Hindlimb muscle (tissue), 1 donor: ENCODE measurements around the gene HECW1. TPM values are rescaled to one million over a fixed set of nuclear protein-coding genes. Genes with fewer than 3 reads are reported as not detected.
"Not testable (repeated sequence)": the region's sequence is repeated elsewhere in the genome, so short reads cannot be mapped to it uniquely, and the experiment has no call there.

ENCODE experiments used
- DNase-seq: peaks from one replicate; pipeline ENCODE4 v3.0.0-alpha.2; 2013
- polyA plus RNA-seq: library from polyadenylated mRNA; unstranded; fragments of 120-200 nt; gene quantifications from one replicate; pipeline ENCODE4 v1.2.1, GENCODE V29; 2013; ENCODE audit not compliant: insufficient read length

HECW1 gene
- polyA plus RNA-seq, 1 donor: 0.14 TPM

DNA sequence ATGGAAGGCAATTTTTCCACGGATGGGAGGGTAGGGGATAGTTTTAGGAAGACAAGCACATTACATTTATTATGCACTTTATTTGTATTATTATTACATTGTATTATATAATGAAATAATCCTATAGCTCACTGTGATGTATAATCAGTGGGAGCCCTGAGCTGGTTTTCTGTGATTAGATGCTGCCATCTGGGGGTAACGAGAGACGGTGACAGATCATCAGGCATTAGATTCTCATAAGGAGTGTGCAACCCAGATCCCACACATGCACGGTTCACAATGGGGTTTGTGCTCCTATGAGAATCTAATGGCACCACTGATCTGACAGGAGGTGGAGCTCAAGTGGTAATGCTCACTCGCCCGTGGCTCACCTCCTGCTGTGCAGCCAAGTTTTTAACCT lies 366.6 kb downstream of the HECW1 start:
- no peak for DNase-seq

DNA sequence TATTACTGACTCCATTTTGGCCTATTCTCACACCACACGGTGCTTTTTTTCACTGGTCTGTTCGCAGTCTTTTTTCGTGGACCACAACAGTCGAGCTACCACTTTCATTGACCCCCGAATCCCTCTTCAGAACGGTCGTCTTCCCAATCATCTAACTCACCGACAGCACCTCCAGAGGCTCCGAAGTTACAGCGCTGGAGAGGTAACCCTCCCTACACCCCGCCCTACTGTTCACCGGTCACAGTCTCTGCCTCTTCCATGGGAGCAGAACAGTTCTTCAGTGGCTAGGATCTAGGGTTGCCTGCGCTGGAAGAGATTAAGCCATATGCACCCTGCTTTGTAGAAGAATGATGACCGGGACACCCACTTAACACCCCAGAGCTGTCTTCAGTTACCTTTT lies 367.1 kb downstream of the HECW1 start:
- no peak for DNase-seq

DNA sequence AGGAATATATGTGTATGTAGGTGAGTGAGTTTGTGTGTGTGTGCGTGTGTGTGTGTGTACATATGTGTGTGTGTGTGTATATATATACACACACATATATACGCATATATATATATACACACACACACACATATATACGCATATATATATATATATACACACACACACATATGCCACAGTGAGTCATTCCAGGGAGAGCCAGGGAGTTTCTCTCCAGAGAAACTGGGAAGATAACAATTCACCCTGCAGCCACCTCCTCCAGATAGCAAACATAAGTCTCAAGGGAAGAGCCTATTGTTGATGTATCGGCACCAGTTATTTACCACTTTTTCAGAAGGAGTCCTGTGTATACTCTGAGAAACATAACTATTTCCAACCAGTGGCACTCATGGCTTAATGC lies 368.1 kb downstream of the HECW1 start:
- no peak for DNase-seq

DNA sequence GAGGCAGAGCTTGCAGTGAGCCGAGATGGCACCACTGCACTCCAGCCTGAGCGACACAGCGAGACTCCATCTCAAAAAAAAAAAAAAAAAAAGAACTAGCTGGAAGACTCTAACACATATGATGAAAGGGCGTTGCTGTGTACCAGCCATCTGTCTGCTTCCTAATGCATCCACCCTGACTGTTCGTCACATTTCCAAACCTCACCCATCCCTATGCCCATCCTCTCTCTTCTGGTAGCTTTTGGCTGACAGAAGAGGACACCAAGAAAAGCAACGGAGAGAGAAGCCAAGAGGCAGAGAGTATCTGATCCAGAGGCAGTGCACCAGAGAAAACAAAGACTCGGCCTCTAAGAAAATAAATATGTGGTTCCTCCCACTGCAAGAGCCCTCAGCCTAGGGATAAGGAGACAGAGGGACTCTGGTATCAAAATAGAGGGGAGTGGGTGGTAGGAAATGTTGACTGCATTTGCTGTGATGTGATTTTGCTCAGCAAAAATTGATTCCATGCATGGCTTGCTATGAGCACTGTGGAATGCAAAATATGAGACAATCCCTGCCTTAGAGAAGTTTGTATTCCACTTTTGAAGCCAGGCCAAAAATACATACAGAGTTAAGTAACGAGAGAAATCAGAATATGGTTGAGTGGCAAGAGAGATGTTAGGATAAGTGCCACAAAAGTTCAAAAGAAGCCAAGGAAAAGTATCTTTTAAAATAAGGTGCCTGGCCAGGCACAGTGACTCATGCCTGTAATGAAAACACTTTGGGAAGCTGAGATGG lies 369.6 kb downstream of the HECW1 start:
- DNase-seq: no peak

DNA sequence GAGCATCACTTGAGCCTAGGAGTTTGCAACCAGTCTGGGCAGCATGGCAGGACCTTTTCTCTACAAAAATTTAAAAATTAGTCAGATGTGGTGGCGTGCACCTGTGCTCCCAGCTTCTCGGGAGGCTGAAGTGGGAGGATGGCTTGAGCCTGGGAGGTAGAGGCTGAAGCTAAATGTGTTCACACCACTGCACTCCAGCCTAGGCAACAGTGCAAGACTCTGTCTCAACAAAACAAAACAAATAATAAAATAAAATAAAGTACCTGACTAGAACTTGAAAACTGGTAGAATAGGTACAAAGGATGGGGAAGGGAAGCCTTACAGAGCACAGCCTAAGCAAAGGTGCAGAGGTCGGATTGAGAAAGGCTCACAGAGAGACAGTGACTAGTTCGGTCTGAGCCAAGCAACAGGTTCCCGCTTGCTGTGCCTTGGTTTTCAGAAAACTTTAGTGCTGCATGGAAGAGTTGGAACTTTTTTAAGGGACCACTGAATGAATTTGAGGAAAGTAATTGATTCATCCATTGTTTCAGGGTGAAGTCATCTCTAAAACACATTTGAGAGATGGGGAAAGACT lies 370.3 kb downstream of the HECW1 start:
- no peak for DNase-seq

DNA sequence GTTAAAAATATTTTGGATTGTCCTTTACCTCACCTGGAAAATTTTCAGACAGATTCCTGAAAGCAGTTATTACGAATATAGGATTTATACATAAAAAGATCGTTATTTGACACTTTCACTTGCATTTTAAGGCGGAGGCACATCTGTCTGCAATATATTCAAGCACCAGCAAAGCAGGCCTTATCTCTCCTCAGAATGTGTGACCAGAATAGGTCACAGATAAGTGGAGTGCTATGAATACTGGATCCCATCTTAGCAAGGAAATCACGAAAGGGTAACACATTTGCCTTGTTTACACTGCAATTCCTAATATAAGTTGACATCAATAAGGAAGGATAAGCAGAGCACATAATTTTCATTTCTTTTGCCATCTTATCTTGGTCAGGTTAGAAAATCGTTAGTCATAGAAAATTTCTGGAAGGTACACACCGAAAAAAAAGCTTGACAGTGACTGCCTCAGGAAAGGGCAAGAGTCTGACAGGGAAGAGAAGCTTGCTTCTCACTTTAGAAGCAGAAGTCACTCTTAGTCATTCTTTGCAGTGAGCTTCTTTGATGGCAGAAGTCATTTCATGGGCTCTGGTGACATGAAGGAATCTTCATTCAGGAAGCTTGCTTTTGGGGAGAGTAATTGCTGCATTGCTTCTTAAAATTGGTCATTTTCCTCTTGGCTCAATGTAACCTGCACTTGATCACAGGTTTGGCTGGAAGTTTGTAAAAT lies 372.4 kb downstream of the HECW1 start:
- no peak for DNase-seq

DNA sequence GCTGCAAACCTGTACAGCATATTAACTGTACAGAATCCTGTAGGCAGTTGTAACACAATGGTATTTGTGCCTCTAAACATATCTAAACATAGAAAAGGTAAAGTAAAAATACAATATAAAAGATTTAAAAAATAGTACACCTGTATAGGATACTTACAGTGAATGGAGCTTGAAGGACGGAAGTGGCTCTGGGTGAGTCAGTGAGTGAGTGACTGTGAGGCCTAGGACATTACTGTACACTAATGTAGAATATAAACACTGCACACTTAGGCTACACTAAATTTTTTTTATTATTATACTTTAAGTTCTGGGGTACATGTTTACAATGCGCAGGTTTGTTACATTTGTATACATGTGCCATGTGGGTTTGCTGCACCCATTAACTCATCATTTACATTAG lies 373.1 kb downstream of the HECW1 start:
- no peak for DNase-seq

DNA sequence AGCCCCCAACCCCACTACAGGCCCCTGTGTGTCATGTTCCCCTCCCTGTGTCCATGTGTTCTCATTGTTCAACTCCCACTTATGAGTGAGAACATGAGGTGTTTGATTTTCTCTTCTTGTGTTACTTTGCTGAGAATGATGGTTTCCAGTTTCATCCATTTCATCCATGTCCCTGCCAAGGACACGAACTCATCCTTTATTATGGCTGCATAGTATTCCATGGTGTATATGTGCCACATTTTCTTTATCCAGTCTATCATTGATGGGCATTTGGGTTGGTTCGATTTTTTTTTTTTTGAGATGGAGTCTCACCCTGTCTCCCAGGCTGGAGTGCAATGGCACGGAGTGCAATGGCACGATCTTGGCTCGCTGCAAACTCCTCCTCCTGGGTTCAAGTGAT lies 373.6 kb downstream of the HECW1 start:
- DNase-seq: not testable (repeated sequence)

DNA sequence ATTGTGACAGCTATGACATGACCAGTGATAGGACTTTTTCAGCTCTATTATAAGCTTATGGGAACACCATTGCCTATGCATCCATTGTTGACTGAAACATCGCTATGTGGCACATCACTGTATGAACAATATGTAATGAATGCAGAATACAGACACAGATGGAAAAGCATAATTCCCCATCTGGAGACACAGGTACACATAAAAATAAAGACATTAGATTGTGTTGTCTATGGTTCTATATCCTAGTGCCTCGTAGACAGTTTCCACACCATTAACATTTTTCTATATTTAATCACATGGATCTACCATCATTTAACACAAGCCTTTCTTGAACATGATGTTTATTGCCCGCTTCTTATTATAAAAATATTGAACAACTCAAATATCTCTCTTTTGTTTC lies 374.2 kb downstream of the HECW1 start:
- no peak for DNase-seq

DNA sequence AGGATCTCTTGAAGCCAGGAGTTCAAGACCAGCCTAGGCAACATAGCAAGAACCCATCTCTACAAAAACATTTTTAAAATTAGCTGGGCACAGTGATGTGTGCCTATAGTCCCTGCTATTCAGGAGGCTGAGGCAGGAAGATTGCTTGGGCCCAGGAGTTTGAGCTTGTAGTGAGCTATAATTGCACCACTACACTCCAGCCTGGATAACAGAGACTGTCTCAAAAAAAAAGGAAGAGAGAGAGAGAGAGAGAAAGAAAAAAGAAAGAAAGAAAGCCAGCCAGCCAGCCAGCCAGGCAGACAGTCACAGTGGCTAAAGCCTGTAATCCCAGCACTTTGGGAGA lies 375.3 kb downstream of the HECW1 start:
- no peak for DNase-seq

DNA sequence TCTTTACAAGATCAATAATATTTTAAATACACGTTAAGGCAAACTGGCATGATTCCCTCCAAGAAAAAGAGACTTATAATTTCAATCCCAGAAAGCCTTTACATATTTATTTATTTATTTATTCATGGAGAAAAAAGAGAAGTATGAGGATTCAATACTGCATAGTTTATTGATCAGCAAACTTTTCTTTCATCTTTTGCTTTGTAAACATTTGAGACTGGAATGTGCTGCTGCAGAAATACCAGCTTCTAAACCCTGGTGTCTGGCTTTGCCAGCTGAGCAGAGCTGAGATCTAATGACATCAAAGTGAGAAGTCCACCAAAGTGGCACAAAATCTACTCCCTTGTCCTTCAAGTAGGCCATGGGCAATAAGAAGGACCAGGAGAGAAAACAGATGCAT lies 376.8 kb downstream of the HECW1 start:
- DNase-seq: no peak

DNA sequence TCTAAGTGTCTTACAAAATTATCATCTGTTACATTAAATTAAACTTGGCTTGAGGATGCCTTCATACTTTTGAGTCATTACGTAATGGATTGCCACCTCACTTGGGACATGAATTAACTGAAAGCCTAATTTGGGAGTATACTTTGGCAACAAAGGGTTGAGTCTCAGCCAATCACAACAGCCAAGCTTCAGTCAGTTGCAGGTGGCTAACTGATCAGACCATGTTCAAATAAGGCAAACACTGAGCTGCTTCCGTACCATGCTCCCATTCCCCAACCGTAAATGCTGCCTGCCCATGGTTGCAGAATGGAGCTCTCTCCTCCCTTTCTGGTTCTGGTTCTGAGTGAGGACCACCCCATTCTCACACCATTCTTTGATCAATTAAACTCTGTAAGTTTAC lies 377.6 kb downstream of the HECW1 start:
- DNase-seq: no peak

DNA sequence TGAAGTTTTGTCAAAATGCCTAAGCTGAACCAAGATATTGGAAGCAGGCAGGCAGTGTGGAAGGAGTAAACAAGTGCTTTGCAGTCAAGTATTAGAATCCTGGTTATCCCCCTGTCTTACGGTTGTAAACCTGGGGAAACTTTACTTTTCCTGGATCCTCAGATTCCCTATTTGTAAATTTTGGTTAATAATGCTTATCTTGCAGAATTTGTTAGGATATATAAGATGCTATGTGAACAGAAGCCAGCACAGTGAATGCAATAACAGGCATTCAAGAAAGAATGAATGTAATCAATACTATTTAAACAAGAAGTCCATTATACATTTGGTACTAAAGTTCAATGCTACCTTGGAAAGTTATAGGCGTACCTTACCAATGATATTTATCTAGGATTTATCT lies 378.7 kb downstream of the HECW1 start:
- DNase-seq: no peak

DNA sequence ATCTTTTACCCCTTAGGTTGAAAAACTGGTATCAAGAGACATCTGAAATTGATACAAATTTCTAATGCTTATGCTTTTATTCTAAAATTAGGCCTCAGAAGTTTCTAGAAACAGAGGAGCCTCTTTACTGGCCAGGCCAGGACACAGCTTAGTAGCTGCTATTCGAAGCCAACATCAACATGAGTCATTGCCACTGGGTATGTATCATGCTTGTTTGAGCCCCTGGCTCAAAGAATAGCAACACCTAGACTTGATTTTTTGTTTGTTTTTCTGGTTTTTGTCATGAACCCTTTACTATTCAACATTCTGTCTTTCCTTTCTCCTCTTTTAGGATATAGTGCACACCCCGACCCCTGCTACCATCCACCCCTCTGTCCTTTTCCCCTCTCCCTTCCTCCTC lies 379.5 kb downstream of the HECW1 start:
- DNase-seq: no peak

DNA sequence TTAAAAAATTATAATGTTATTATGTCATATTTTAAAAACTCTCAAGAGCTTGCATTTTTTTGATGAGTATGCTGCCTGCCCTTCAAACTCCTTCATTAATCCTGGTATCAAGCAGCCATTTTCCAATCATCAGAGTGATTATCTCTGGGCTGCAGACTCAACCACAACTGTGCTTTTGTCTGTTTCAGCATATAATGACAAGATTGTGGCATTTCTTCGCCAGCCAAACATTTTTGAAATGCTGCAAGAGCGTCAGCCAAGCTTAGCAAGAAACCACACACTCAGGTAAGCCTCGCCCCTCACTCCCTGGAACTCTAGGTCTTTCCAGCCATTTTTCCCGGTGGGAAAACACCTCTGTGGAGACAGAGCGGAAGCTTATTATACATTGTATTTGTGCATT lies 380.4 kb downstream of the HECW1 start:
- DNase-seq: no peak

DNA sequence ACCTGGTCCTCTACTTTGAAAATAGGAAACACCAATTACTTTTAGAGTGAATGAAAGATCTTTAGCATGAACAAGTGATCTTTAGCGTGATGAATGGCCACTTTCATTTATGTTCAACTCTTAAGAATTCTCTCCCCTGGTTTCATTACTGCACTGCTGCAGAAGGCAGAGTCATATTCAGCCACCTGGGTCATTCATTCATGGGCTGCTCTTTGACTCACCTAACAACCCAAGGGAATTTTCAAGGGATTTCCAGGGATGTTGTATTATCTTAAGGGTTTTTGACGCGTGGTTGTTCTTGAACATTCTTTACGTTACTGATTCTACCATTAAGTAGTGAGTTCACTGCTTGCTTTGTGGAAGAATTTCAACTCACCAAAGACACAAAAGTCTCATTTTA lies 383.1 kb downstream of the HECW1 start:
- DNase-seq: no peak

DNA sequence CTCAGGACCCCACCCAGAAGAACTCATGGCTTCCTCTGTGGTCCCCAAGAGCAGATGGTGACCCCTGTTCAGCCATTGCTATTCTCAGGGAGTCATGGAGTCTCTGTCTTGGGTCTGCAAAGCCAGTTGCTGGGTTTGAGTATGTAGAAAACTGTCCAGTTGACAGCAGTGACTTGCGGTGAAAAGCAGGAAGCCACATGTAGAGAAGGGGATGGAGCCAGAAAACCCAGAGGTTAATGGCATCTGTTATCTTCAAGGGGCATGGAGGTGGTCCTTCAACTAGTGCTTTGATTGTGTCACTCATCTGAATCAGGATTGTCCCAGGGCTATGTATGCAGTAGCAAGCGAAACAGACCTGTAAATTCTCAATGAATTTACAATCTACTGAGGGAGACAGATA lies 384.1 kb downstream of the HECW1 start:
- no peak for DNase-seq

DNA sequence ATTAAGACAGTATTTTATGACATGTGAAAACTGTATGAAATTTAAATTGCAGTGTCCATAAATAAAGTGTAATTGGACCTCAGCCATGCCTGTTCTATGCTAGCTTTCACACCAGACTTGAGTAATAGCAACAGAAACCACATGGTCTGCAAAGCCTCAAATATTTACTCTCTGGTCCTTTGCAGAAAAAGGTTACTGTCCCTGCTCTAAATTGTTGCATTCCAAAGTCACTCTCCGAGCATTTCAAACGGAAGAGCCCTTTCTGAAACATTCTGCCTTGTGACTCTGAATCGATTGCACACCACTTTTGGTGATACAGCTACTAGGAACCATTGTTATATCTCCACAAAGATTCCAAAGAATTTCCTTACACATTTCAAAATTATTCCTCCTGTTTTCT lies 389.4 kb downstream of the HECW1 start:
- DNase-seq: no peak

DNA sequence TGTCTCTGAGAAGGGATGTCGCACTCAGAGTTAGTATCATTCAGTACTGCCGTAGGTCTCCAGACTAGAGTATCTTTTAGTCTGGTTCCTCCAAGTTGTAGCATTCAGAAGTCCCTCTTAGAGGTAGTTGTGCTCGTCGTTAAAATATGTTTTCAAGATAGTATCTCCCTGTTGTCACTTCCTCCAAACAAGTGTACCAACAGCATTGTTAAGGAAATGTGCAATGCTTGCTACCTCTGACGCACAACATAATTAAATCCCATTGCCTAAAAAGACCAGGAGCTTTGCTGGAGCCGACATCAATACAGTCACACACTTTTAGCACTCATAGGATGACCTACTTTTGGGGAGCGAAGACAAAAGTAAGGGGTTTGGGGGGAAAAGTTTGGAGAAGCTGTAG lies 390.5 kb downstream of the HECW1 start:
- no peak for DNase-seq

DNA sequence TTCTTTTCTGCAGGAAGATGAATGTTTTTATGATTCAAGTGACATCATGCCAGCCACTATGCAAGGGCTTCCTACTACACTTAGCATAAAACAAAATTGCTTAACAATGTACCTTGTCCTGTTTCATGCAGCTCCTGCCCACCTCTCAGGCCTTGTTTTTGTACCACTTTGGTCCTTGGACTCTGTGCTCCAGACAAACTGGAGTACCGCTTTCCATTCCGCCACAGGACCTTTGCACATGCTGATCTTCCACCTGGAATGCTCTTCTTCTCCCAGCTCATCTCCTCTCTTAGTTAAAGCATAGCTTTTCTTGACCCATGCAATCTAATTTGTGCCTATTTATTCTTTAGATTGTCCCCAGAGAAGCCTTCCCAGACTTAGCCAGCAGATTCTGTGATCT lies 393.0 kb downstream of the HECW1 start:
- DNase-seq: no peak

DNA sequence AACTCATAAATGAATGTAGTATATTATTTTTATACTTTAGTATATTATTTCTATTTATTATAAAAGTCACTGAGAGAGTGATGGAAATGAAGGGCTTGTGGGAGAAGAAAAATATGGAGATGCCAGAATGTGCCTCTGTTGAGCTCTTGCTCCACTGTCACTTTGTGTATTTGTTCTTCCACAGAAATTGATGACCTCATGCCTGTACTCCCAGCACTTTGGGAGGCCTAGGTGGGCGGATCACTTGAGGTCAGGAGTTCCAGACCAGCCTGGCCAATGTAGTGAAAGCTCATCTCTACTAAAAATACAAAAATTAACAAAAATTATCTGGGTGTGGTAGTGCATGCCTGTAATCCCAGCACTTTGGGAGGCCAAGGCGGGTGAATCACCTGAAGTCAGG lies 394.0 kb downstream of the HECW1 start:
- DNase-seq: no peak

DNA sequence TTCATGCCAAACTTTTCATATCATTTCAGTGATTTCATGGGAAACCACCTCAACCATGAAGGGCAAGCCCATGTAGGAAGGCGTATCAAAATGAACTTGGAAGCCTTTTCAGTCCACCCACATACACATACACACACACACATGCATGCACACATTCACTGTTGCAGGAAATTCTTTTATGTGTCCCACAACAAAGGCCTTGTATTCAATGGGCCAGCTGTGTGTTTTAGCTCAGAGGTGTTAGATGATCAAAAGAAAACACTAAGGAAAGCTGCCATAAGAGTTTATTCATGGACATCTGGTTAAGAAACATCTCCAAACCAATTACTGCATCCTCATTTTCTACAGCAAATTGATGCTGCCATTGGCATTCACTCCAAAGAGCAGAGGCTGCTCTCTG lies 396.0 kb downstream of the HECW1 start:
- no peak for DNase-seq

DNA sequence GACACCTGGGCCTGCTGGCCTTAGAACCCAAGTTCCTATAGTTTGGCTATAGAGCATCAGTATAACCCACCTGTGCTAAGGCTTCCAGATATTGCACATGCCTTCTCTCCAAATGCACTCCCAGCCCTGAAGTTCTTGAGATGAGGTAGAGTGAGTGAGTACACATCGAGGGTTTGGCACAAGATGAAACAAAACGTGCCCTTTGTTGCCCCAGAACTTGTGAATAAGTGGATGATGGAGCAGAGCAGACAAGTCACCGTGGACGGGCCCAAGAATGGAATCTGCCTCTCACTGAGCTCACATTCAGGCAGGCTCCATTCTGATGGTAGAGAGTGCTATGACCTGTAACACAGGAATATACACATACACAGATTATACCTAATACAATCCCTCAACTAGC lies 397.5 kb downstream of the HECW1 start:
- DNase-seq: no peak

DNA sequence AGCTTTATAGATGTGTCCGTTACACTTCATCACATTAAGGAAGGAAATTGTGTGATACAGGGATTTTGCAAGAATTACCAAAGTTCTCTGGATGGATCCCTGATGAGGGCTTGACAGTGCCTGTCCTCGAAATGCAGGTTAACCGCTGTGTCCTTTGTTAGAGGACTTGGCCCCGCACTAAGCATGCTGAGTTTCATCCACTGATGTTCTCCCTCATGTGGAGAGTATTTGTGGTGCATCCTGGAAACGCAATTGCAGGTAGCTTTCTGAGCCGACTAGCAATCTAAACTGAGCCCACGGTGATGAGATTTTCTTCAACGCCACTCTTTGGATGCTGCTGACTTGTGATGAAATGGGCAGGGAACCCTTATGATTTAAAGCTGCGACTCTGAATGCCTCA lies 398.6 kb downstream of the HECW1 start:
- no peak for DNase-seq
